Left colon (tissue), 2 donors: Measurements from ENCODE around the gene PLXNC1. TPM values are rescaled to one million over a fixed set of nuclear protein-coding genes. Genes with fewer than 3 reads are reported as not detected.
A peak's percentile ranks its signal among the peaks of the same experiment; 100 is the strongest.

ENCODE experiments used
- ATAC-seq: fragments of 200-7000 bp; cut with Tn5 transposase; one replicate; pipeline ENCODE4 v1.9.1; 2020; ENCODE audit warnings: mild to moderate bottlenecking, moderate library complexity
- DNase-seq, 2 donors: peaks; one replicate each; pipeline ENCODE4 v3.0.0-alpha.2; 2020
- intact Hi-C, 2 donors: fragments of 100-400 bp; cut with DNase I in 1 of 2; cut with micrococcal nuclease in 1 of 2; formaldehyde crosslinking; loops; one replicate each; pipeline versions ENCODE4 v1.11.2 to v1.14.0; 2022; cut with DNase I, micrococcal nuclease
- total RNA-seq, 2 donors: library from RNA; stranded (reverse); fragmentation: NEBNext Ultra II Directional; extraction: Animal tissue kit (Norgen Biotek cat#: 25700); gene quantifications; one replicate each; pipeline ENCODE4 v1.2.1, GENCODE V29; 2021
- donor health status: DM: no; HTN: no; CAD: no.
- donor health status: DM: yes; HTN: yes; CAD: no.

Gene PLXNC1
- total RNA-seq, 2 donors from 2014 or later, result 7.4 to 11.2 TPM

GRCh38 chr12:94172031-94172430 lies 23.7 kb downstream of the PLXNC1 start:
- DNase-seq, result no peak
- intact Hi-C loops, result no loop called here
- ATAC-seq, result no peak

GRCh38 chr12:94172973-94173372 lies 24.6 kb downstream of the PLXNC1 start:
- DNase-seq (no peak), ATAC-seq (no peak)
- intact Hi-C loops, result no loop called here

- intact Hi-C loops, result no loop called here
- no peak for ATAC-seq
- DNase-seq, result no peak
These were observed 25.4 kb downstream of the PLXNC1 start for GRCh38 chr12:94173660-94174265.

- DNase-seq (peak; percentile 41 to 51), ATAC-seq (no peak)
- intact Hi-C loops, result no loop called here
These were observed 26.2 kb downstream of the PLXNC1 start for GRCh38 chr12:94174576-94174975.

GRCh38 chr12:94175763-94176668 lies 27.6 kb downstream of the PLXNC1 start:
- intact Hi-C loops, result no loop called here
- ATAC-seq, result no peak
- no peak for DNase-seq

- DNase-seq (no peak), ATAC-seq (no peak)
- intact Hi-C loops, result no loop called here
These were observed 29.7 kb downstream of the PLXNC1 start for GRCh38 chr12:94178054-94178453.

- DNase-seq (no peak), ATAC-seq (no peak)
- intact Hi-C loops, result no loop called here
These were observed 30.5 kb downstream of the PLXNC1 start for GRCh38 chr12:94178882-94179281.

- ATAC-seq (no peak), DNase-seq (no peak)
- intact Hi-C loops, result no loop called here
These were observed 31.3 kb downstream of the PLXNC1 start for GRCh38 chr12:94179723-94180122.

GRCh38 chr12:94180558-94181296 lies 32.4 kb downstream of the PLXNC1 start:
- intact Hi-C loops, result no loop called here
- ATAC-seq (no peak), DNase-seq (no peak)

- ATAC-seq (peak; percentile 21), DNase-seq (no peak)
These were observed 34.8 kb downstream of the PLXNC1 start for GRCh38 chr12:94182986-94183707.

GRCh38 chr12:94183708-94184379 lies 35.5 kb downstream of the PLXNC1 start:
- intact Hi-C loops, result no loop called here
- peak; percentile 20 to 37 for DNase-seq
- peak; percentile 91 for ATAC-seq

More at GRCh38 chr12:94182986-94183707, 34.8 kb downstream of the PLXNC1 start:
- intact Hi-C loops, result no loop called here

- ATAC-seq, result peak; percentile 72
- peak; percentile 36 to 73 for DNase-seq
- intact Hi-C loops, result no loop called here
These were observed 36.8 kb downstream of the PLXNC1 start for GRCh38 chr12:94184995-94185719.

- intact Hi-C loops, result no loop called here
- DNase-seq (no peak), ATAC-seq (no peak)
These were observed 37.4 kb downstream of the PLXNC1 start for GRCh38 chr12:94185801-94186200.

GRCh38 chr12:94186278-94187241 lies 38.2 kb downstream of the PLXNC1 start:
- intact Hi-C loops, result no loop called here
- ATAC-seq (no peak), DNase-seq (peak in 1 of 2 donors; percentile 19)

GRCh38 chr12:94187361-94187760 lies 39.0 kb downstream of the PLXNC1 start:
- DNase-seq (no peak), ATAC-seq (no peak)
- intact Hi-C loops, result no loop called here

- ATAC-seq, result no peak
- intact Hi-C loops, result no loop called here
- DNase-seq, result no peak
These were observed 42.2 kb downstream of the PLXNC1 start for GRCh38 chr12:94190623-94191022.

- intact Hi-C loops, result no loop called here
- ATAC-seq, result no peak
- DNase-seq, result no peak
These were observed 42.6 kb downstream of the PLXNC1 start for GRCh38 chr12:94191023-94191422.
